Stomach (tissue), 9 donors: ENCODE data around the gene TRAF7. TPM values are rescaled to one million over a fixed set of nuclear protein-coding genes. Genes with fewer than 3 reads are reported as not detected.

Experiments
- DNase-seq, 2 donors: peaks; one replicate each; pipeline versions ENCODE4 v3.0.0 to v3.0.0-alpha.2; 2013 to 2019
- H3K27ac ChIP-seq, 5 donors: fragments of 200-600 bp in 4 of 5; sonication (generic) in 4 of 5; one replicate each; pipeline ENCODE4 v1.5.1; 2013 to 2019; ENCODE audit warnings: mild to moderate bottlenecking in 1 of 5, moderate library complexity in 1 of 5
- H3K27me3 ChIP-seq, 3 donors: fragments of 200-600 bp; sonication (generic); one replicate each; pipeline ENCODE4 v1.5.1; 2017 to 2019; ENCODE audit warnings: mixed run types in 1 of 3
- H3K36me3 ChIP-seq, 4 donors: fragments of 200-600 bp; sonication (generic); 1 replicate in 3 of 4; 2 replicates in 1 of 4; pipeline ENCODE4 v1.5.1; 2016 to 2019
- H3K4me1 ChIP-seq, 4 donors: fragments of 200-600 bp; sonication (generic); one replicate each; pipeline ENCODE4 v1.5.1; 2016 to 2019
- H3K4me3 ChIP-seq, 4 donors: fragments of 200-600 bp; sonication (generic) in 3 of 4; one replicate each; pipeline ENCODE4 v1.5.1; 2016 to 2019; ENCODE audit warnings: mild to moderate bottlenecking in 1 of 4
- H3K9me3 ChIP-seq, 4 donors: fragments of 200-600 bp; sonication (generic); one replicate each; pipeline ENCODE4 v1.5.1; 2016 to 2019
- EP300 ChIP-seq: sonication (generic); formaldehyde crosslinking; IDR thresholded peaks from one replicate; pipeline ENCODE4 v1.6.1; 2017; ENCODE audit warnings: antibody characterized with exemption
- POLR2A ChIP-seq, 4 donors: fragments of 450-650 bp; IDR thresholded peaks; one replicate each; pipeline ENCODE4 v1.6.1; 2016; ENCODE audit warnings: antibody characterized with exemption in 4 of 4, control low read depth in 2 of 4, mild to moderate bottlenecking in 1 of 4, moderate library complexity in 1 of 4
- POLR2AphosphoS5 ChIP-seq, 3 donors: sonication (generic); formaldehyde crosslinking; IDR thresholded peaks; one replicate each; pipeline ENCODE4 v1.6.1; 2016; ENCODE audit warnings: antibody characterized with exemption in 3 of 3
- WGBS, 5 donors: extraction: QIAGEN DNeasy Blood & Tissue Kit in 3 of 5; methylation state at CpG; one replicate each; pipeline versions ENCODE4 v1.1.5 to v1.1.7; 2013 to 2018; 5-methylcytosine and 5-hydroxymethylcytosine counted together
- intact Hi-C: fragments of 100-400 bp; cut with DNase I; formaldehyde crosslinking; loops from one replicate; pipeline ENCODE4 v1.15.1; 2023; ENCODE audit warnings: low total_unique reads
- polyA plus RNA-seq, 3 donors: library from polyadenylated mRNA; stranded (reverse); fragments of 200-250 nt; gene quantifications; one replicate each; pipeline ENCODE4 v1.2.3, GENCODE V29; 2013
- total RNA-seq, 5 donors: library from RNA; depleted of rRNA; stranded (reverse); fragments of >200 nt; gene quantifications; one replicate each; pipeline versions ENCODE4 v1.1.0 to v1.2.3, GENCODE V29; 2014 to 2016
- TF ChIP-seq, protein P1 (sequence below), 7 experiments: fragments of 450-650 bp in 4 of 7; fragments of 200-600 bp in 3 of 7; sonication (generic) in 3 of 7; IDR thresholded peaks; one replicate each; pipeline ENCODE4 v1.5.1; 2016 to 2019; ENCODE audit warnings: antibody characterized with exemption in 7 of 7, control low read depth in 2 of 7, mild to moderate bottlenecking in 1 of 7
- donor health status: healthy with polysubstance abuse.
- donor health status: Bipolar disorder and iron deficiency.
- donor health status: healthy.

The TRAF7 gene
- total and polyA plus RNA-seq, 8 donors, result 20.9 to 204 (median 38.5) TPM

DNA sequence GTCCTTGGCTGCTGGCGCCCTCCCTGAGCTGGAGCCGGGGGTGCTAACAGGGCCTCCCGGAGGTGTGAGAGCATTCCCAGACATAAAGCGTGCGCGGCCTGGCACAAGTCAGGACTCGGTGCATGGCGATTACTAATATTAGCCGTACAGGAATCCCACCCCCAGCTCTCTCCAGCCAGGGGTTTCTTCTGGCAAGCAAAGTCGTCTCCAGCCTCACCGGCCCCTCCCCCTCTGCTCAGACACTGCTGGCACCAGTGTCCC is 35.8 kb downstream of the TRAF7 start:
- TF ChIP-seq POLR2A (IDR thresholded peaks at IDR 0.05) (no peak), EP300 (no peak), POLR2AphosphoS5 (IDR thresholded peaks at IDR 0.05) (no peak)
- TF ChIP-seq, protein P1, sequence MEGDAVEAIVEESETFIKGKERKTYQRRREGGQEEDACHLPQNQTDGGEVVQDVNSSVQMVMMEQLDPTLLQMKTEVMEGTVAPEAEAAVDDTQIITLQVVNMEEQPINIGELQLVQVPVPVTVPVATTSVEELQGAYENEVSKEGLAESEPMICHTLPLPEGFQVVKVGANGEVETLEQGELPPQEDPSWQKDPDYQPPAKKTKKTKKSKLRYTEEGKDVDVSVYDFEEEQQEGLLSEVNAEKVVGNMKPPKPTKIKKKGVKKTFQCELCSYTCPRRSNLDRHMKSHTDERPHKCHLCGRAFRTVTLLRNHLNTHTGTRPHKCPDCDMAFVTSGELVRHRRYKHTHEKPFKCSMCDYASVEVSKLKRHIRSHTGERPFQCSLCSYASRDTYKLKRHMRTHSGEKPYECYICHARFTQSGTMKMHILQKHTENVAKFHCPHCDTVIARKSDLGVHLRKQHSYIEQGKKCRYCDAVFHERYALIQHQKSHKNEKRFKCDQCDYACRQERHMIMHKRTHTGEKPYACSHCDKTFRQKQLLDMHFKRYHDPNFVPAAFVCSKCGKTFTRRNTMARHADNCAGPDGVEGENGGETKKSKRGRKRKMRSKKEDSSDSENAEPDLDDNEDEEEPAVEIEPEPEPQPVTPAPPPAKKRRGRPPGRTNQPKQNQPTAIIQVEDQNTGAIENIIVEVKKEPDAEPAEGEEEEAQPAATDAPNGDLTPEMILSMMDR (IDR thresholded peaks at IDR 0.05), result no peak
- peaks cover 0 to 30% (median 23%) of the 10 kb centered on the region in 3 donors for H3K27me3 ChIP-seq
- H3K4me1 ChIP-seq, result peaks cover 13 to 18% (median 14%) of the 10 kb centered on the region in 4 donors
- H3K9me3 ChIP-seq, result no peaks in the 10 kb centered on the region
- H3K4me3 ChIP-seq, result no peak overlapping the region
- 68 to 88% (median 84%) methylated on average over 3 to 11 of the region's 11 CpGs; no CpG with 5 or more reads in 1 of the 5 donors for WGBS, 5 donors
- no peak overlapping the region for H3K27ac ChIP-seq
- no peaks in the 10 kb centered on the region for H3K36me3 ChIP-seq
- DNase-seq, result no peak
- intact Hi-C loops, result loop anchor here (10.0 kb wide), 1 partner anchor 303 kb away; no protein-coding TSS in a partner anchor

GRCh38 chr16:2194166-2194834 is 38.7 kb downstream of the TRAF7 start:
- Histone ChIP-seq H3K4me1 (peaks cover 13 to 21% (median 19%) of the 10 kb centered on the region in 4 donors), H3K27ac (no peak overlapping the region), H3K9me3 (no peaks in the 10 kb centered on the region), H3K36me3 (no peaks in the 10 kb centered on the region), H3K4me3 (no peak overlapping the region), H3K27me3 (peaks cover 6 to 57% (median 37%) of the 10 kb centered on the region in 3 donors)
- 54 to 67% (median 63%) methylated on average over 12 to 16 of the region's 16 CpGs for WGBS, 5 donors
- intact Hi-C loops, result loop anchor here (10.0 kb wide), 1 partner anchor 301 kb away; no protein-coding TSS in a partner anchor
- peak in 1 of 2 donors; percentile 57 for DNase-seq
- TF ChIP-seq, protein P1 (IDR thresholded peaks at IDR 0.05), result no peak
- TF ChIP-seq POLR2AphosphoS5 (IDR thresholded peaks at IDR 0.05) (no peak), POLR2A (IDR thresholded peaks at IDR 0.05) (no peak), EP300 (no peak)

GRCh38 chr16:2194852-2195321 is 39.3 kb downstream of the TRAF7 start:
- Histone ChIP-seq H3K4me1 (peaks cover 13 to 21% (median 19%) of the 10 kb centered on the region in 4 donors), H3K27me3 (peaks cover 6 to 59% (median 37%) of the 10 kb centered on the region in 3 donors), H3K4me3 (no peak overlapping the region), H3K9me3 (no peaks in the 10 kb centered on the region), H3K27ac (no peak overlapping the region), H3K36me3 (no peaks in the 10 kb centered on the region)
- TF ChIP-seq POLR2AphosphoS5 (IDR thresholded peaks at IDR 0.05) (peak in 1 of 3 donors; percentile 18), POLR2A (IDR thresholded peaks at IDR 0.05) (no peak)
- TF ChIP-seq, protein P1 (IDR thresholded peaks at IDR 0.05), result peak in 4 of 7 experiments; percentile 27 to 64 (median 56)
- intact Hi-C loops, result loop anchor here (10.0 kb wide), 1 partner anchor 300 kb away; no protein-coding TSS in a partner anchor
- WGBS, 5 donors, result 16 to 20% (median 18%) methylated on average over 9 to 10 of the region's 10 CpGs
- DNase-seq, result peak; percentile 74 to 88

GRCh38 chr16:2195322-2196161 is 40.0 kb downstream of the TRAF7 start:
- intact Hi-C loops, result loop anchor here (10.0 kb wide), 1 partner anchor 299 kb away; no protein-coding TSS in a partner anchor
- peaks cover 13 to 21% (median 19%) of the 10 kb centered on the region in 4 donors for H3K4me1 ChIP-seq
- no peak overlapping the region for H3K27ac ChIP-seq
- no peak for DNase-seq
- H3K9me3 ChIP-seq, result no peaks in the 10 kb centered on the region
- H3K36me3 ChIP-seq, result no peaks in the 10 kb centered on the region
- peaks cover 6 to 59% (median 37%) of the 10 kb centered on the region in 3 donors for H3K27me3 ChIP-seq
- H3K4me3 ChIP-seq, result peak overlapping the region; percentile 45 to 52 (median 48)
- TF ChIP-seq, protein P1 (IDR thresholded peaks at IDR 0.05), result no peak
- no peak for TF ChIP-seq EP300
- no peak for TF ChIP-seq POLR2AphosphoS5 (IDR thresholded peaks at IDR 0.05)
- no peak for TF ChIP-seq POLR2A (IDR thresholded peaks at IDR 0.05)
- 2 to 6% (median 3%) methylated on average over 29 to 48 of the region's 49 CpGs for WGBS, 5 donors
